GM21423 (cell line): ENCODE data around the gene COL20A1.

Experiments used
- ATAC-seq: cut with Tn5 transposase; IDR thresholded peaks from one replicate; pipeline ENCODE4 v1.9.1; 2021; ENCODE audit warnings: mild to moderate bottlenecking, moderate library complexity; ENCODE audit not compliant: unreplicated experiment

The COL20A1 gene

GRCh38 chr20:63260521-63260920, 32.5 kb upstream of the COL20A1 start:
- ATAC-seq, result no peak

DNA sequence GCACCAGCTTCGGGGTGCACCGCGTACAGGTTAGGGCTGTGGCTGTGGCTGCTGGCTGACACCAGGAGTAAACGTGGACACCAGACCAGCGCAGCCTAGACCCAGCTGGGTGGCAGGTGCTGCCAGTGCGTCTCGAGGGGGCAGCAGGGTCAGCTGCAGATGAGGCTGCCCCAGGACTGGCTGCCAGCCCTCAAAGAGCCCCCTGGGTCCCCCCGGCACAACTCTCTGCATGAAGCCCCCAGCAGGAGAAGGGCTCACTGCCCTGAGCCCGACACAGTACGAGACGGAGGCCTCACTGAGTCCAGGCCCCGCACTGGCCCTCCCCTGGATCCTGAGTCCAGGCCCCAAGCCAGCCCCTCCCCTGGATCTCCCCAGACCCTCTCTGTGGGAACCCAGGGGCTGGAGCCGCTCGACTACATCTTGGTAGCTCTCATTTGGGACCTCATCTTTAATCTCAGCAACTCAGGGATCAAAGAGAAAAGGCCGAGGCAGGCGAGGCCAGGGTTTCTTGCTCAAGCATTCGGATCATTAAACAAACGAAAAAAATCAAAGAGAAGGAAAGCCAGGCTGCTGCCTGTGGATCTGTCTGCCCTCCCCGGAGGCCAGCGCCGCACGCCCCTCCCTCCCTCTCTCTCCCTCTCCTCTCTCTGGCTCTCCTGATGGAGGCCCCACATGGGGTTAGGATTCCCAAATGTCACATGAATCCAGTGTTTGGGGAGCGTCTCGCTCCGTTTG, 31.8 kb upstream of the COL20A1 start:
- ATAC-seq, result no peak

- ATAC-seq, result no peak
These were observed 31.0 kb upstream of the COL20A1 start for GRCh38 chr20:63261795-63262528.

GRCh38 chr20:63262836-63263235, 30.1 kb upstream of the COL20A1 start:
- ATAC-seq, result no peak

DNA sequence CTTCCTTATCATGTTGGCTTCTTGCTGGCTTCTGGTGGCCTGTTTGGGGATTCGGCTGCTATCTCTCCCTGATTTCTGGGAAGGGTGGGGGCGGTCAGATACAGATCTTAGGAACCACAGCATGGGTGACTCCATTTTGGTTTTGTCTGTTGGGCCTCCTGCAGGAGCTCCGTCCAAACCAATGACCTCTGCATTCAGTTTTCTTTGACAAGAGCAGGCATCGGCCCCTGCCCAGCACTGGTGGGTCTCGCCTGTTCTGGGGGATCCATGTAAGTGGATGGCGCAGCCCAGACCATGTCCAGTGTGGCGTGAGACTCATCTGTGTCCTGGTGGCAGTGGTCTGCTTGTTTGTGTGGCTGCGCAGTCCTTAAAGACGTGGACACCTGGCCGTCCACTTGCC, 29.0 kb upstream of the COL20A1 start:
- no peak for ATAC-seq

DNA sequence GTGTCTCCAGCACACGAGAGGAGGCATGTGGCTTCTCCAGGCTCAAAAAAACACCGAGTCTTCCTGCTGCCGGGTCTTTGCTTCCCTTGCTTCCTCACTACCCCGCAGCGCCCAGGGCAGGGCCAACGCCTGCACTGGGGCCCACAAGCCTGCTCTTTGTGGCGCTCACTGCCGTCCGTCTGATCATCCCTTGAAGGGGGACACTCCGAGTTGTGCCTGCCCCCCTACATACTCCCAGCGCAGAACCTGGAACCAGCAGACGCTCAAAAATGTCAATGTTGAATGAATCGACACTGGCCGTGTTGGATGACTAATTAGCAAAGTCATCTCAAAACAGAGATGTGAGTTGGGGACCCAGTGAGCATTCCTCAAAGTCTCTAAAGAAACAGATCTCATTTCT, 28.5 kb upstream of the COL20A1 start:
- no peak for ATAC-seq

DNA sequence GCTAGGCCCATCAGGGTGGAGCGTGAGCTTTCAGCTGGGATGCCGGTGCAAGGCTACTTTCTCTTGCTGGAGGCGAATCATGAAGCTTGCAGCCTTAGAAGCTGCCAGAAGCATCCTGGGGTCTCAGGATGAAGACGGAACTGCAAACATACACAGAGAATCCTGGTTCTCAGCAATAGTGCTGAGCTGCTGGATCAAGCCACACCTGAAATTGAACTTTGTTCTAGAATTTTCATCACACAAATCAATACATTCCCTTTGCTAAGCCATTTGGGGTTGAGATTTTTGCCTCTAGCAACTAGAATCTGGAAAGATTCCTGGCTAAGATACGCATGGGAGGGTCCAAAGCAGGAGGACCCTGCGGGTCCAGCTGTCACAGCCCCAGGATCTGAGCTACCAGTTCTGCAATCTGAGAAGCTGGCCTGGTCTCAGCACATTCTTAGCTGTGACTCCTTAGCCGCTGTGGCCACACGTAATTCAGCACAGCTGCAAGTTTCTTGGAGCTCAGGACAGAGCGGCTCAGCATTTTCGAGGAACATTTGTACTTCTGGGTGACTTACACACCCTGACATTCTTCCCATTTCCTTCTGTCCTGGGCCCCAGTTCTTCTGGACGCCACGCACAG, 27.0 kb upstream of the COL20A1 start:
- ATAC-seq, result no peak

DNA sequence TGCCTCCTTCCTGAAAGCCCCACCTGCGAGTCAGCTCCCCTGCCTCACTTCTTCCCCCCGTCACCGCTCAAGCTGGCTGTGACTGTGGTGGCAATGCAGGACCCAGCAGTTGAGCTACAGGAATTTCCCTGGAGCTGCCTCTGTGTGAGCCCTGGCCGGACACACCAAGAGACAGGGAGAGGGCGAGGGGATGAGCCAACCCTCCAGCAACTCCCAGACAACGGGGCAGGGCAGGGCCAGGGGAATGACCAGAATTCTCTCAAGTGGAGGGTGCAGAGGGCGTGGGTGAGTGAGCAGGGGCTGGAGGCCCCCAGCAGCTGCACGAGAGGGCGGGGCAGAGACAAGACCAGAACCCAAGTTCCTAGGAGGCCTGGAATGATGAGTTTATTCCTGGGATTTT, 25.3 kb upstream of the COL20A1 start:
- no peak for ATAC-seq

- no peak for ATAC-seq
These were observed 24.7 kb upstream of the COL20A1 start for GRCh38 chr20:63268256-63268655.

DNA sequence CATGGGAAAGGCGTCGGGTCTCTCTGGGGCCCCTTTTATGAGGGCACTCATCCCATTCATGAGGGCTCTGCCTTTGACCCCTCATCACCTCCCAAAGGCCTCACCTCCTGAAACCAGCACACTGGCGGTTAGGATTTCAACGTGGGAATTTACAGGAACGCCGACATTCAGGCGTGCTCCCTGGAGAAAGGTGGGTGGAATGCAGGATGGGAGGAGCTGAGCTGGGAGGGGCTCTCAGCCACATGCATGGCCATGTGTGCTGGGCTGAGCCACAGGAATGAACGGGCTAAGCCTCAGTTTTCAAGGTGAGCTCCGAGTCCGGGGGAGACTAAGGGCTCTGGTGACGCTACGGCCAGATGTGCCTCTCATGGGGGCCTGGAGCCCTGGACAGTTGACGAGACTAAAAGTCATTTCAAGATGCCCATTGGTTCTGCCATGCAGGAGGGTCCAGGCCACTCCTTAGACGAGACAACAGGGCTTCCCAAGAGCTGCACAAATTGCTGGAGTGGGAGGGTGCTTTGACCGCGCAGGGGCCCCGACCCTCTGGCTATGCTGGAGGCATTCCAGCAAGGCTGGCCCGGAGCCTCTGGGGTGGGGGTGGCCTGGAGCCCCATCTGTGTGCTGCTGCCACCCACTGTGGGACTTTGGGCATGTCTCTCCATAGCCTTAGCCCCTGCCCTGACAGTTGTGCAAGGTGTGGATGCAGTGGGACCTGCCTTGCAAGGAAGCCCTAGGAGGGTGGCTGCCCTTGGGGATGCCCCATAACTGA, 24.1 kb upstream of the COL20A1 start:
- ATAC-seq, result no peak

- no peak for ATAC-seq
These were observed 23.3 kb upstream of the COL20A1 start for GRCh38 chr20:63269724-63270123.

GRCh38 chr20:63270606-63271325, 22.2 kb upstream of the COL20A1 start:
- no peak for ATAC-seq

DNA sequence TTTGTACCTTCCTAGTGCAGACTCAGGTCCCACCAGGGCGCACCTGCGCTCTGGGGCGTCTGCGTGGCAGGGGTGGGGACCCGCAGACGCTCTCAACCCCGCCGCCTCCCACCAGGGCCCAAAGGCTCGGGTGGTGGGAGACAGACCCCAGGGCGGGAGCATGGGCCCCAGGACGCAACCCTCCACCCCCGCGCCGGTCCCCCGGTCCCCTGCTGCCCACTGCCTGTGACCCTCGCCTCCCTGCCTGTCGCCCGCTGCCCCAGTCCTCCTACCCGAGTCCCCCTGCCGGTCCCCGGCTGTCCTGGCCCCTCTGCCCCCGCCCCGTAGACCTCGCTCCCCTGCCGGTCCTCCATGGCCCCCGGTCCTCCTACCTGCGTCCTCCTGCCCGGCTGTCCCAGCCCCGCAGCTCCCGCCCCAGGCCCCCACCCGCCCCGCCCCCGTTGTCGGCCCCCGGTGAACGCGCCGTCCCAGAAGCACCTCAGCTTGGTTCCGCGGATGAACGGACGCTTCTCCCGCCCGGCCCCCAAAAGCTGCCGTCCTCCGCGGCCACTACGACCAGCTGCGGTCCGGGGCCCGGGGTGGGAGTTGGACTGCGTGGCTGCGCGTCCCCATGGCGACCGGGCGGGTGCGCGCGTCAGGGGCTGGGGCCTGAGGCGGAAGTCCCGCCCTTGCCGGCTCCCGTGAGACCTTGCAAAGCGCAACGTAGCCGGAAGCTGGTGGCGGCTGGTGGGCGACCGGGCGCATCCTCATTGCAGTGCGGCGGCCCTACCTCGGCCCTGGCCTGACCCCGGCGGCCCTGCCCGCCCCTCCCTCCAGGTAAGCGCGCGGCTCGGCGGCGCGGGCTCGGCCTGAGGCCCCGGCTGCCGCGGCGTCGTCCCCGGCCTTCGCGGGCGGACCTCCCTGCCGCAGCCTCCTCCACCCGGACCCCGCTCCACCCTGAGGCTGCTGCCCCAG, 20.6 kb upstream of the COL20A1 start, which contains the start of gene ARFGAP1:
TSS of gene ARFGAP1 (plus strand) at position 709 of the 954 bp plus-strand sequence. CDS start 2,768 bp downstream, outside the sequence.
- peak; percentile 90 for ATAC-seq

DNA sequence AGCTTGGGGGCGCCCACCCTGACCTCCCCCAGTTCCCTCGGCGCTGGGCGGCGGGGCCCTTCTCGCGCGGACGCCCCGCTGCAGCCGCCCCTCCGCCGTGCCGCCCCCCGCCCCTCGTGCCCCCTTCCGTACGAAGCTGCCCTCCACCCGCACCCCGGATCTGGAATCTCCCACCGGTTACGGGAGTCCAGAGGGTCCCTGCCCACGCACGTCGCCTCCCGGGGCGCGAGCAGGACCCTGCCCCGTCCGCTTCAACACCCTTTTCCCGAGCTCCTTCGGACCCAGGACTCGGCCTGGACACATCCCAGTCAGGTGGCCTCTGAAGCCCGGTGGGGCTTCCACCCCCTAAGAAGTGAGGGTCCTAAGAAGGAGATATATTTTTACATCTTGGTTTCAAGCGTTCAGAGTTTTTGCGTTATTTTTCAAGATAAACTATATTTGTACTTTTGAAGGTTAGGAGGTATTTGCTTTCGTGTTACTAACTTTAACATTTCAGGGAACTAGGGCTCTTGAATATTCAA, 19.9 kb upstream of the COL20A1 start:
- ATAC-seq, result no peak

DNA sequence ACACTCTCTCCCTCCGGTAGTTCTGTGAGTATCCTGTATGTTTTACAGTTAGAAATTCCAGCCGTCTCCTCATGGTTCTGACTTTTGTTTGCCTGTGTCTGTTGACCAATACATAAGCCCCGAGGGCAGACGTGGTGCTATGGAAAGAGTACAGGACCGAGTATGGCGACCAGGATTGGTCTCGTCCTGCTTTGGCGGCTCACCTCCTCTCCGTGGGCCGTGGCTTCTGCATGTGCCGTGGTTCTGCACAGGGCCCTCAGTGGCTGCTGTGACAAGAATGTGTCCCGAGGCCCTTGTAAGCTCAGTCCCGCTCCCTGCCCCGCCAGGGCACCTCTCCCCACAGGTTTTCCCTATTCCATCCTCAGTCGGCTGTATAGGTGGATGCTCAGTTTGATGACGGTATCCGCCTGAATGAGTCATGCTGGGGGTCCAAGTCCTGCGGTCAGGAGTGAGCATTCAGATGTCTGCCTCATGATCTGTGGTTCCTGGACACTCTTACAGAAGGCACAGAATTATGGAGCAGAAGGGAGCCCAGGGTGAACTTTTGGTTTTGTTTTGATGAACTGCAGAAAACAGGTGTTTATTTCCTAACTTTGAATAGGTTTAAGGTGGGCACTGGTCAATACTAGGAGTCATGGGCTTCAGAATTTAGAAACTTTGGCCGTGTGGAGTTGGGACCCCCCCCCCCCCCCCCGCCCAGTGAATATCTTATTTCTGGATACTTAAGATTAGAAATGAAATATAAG, 19.2 kb upstream of the COL20A1 start:
- ATAC-seq, result no peak

DNA sequence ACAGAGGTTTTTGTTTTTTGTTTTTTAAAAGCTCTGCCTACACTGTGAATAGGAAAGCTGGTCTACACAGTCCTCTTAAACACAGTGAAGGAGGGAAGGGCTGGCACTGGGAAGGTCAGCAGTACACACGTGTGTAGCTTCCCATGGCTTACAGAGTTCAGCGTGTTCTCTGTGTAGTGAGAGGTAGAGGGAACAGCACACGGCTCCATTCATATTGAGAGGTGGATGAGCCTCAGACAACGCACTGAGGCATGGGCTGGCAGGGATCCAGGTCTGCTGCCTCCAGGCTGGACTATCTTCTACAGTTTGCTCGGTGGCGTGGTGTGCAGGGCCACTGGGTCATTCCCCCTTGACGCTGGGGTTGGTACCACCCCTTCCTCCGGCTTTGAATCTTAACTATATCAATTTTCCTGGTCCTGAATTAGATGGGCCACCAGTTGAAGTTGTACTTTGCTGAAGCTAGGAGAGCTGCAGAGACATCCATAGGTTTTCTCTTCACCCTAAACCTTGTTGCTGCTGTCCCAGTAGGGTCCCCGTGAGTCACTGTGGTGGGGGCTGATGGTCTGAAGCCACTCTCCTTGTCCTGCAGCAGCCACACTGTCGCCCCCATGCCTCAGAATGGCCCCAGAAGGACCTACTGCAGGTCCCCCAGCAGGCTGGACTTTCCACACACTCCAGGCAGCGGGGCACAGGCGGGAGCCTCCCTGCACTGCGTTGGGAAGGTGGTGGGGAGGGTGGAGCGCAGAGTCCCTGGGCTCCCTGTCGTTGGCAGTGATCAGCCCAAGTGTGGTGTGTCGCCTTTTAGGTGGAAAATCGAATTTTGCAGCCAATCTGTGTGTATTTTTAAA, 18.4 kb upstream of the COL20A1 start:
- no peak for ATAC-seq

- ATAC-seq, result no peak
These were observed 17.2 kb upstream of the COL20A1 start for GRCh38 chr20:63275825-63276224.

GRCh38 chr20:63276956-63277355, 16.0 kb upstream of the COL20A1 start:
- no peak for ATAC-seq
